ENCODE results near the gene FAM89A. TPM values are rescaled to one million over a fixed set of nuclear protein-coding genes. Genes with fewer than 3 reads are reported as not detected.

Gene FAM89A
- total RNA-seq (ENCODE audit: unreplicated experiment): 48.0 TPM
- long read RNA-seq, partial matches to known transcripts: 0 of 9 reads
- long read RNA-seq, other reads (novel, unspliced or antisense): 6 of 9 reads

DNA sequence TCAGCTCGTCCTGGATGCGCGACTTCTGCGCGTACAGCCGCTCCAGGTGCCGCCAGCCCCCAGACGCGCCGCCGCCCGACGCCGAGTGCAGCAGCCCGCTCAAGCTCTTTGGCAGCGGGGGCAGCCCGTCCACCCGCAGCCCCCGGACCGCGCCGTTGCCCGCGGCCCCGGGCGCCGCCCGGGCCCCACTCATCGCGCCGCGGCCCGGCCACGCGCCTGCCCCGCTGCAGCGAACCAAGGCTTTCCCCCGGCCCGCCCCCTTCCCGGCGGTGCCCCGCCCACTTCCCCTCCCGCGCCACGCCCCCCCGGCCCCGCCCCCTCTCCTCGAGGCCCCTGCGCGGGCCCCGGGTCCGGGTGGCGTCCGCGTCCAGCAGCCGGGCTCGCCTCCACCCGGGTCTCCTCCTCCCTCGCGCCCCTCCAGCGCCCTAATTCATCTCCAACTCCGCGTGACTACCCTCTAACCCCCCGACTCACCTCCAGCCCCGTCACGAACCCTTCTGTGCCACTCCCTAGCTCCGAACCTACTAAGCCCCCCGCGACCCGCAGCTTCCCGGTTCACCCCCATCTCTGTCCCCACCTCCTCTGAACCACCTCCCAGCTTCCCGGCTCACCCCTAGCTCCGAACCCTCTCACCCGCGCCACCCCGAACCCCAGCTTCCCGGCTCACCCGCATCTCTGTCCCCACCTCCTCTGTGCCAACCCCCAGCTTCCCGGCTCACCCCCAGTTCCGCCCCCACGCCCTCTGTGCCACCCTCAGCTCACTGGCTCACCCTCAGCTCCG, at the start of gene FAM89A:
FAM89A (minus strand) TSS at position 236 of the 781 bp plus-strand sequence; CDS start at position 193, 43 bp downstream.
- Mint-ChIP-seq H3K9me3 (ENCODE audit: unreplicated experiment) (no peaks in the 10 kb centered on the region), H3K27me3 (ENCODE audit: unreplicated experiment) (peaks cover 13% of the 10 kb centered on the region), H3K36me3 (ENCODE audit: low read depth, unreplicated experiment) (peaks cover 13% of the 10 kb centered on the region), H3K4me1 (ENCODE audit: unreplicated experiment) (peaks cover 26% of the 10 kb centered on the region), H3K27ac (ENCODE audit: unreplicated experiment) (no peak within 1 kb of the TSS), H3K4me3 (ENCODE audit: unreplicated experiment) (peak within 1 kb of the TSS; percentile 95)
- peak; percentile 67 for DNase-seq (ENCODE audit: low spot score)
- TF ChIP-seq, protein P1, sequence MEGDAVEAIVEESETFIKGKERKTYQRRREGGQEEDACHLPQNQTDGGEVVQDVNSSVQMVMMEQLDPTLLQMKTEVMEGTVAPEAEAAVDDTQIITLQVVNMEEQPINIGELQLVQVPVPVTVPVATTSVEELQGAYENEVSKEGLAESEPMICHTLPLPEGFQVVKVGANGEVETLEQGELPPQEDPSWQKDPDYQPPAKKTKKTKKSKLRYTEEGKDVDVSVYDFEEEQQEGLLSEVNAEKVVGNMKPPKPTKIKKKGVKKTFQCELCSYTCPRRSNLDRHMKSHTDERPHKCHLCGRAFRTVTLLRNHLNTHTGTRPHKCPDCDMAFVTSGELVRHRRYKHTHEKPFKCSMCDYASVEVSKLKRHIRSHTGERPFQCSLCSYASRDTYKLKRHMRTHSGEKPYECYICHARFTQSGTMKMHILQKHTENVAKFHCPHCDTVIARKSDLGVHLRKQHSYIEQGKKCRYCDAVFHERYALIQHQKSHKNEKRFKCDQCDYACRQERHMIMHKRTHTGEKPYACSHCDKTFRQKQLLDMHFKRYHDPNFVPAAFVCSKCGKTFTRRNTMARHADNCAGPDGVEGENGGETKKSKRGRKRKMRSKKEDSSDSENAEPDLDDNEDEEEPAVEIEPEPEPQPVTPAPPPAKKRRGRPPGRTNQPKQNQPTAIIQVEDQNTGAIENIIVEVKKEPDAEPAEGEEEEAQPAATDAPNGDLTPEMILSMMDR (IDR thresholded peaks at IDR 0.05; ENCODE audit: unreplicated experiment): no peak

DNA sequence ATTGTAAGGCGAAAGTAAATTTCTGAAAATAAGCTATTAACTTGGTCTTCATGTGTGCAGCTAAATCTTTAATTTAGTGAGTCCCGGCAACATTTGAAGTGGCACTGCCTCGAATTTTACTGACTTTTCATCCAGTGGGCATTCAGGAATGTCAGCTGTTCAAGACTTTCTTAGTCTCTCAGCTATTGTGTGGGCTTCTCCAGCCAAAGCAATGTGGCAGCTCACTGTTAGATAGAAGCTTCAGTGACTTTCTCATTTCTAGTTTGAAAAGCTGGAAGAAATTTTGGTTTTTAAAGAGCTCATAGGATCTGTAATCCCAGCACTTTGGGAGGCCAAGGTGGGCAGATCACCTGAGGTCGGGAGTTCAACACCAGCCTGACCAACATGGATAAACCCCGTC, 44.3 kb upstream of the FAM89A start:
- H3K27me3 Mint-ChIP-seq (ENCODE audit: unreplicated experiment): peaks cover 3% of the 10 kb centered on the region
- H3K27ac Mint-ChIP-seq (ENCODE audit: unreplicated experiment): no peak overlapping the region
- TF ChIP-seq, protein P1 (IDR thresholded peaks at IDR 0.05; ENCODE audit: unreplicated experiment): no peak
- H3K4me1 Mint-ChIP-seq (ENCODE audit: unreplicated experiment): no peaks in the 10 kb centered on the region
- no peaks in the 10 kb centered on the region for H3K36me3 Mint-ChIP-seq (ENCODE audit: low read depth, unreplicated experiment)
- H3K4me3 Mint-ChIP-seq (ENCODE audit: unreplicated experiment): no peak overlapping the region
- no peak for DNase-seq (ENCODE audit: low spot score)
- no peaks in the 10 kb centered on the region for H3K9me3 Mint-ChIP-seq (ENCODE audit: unreplicated experiment)

DNA sequence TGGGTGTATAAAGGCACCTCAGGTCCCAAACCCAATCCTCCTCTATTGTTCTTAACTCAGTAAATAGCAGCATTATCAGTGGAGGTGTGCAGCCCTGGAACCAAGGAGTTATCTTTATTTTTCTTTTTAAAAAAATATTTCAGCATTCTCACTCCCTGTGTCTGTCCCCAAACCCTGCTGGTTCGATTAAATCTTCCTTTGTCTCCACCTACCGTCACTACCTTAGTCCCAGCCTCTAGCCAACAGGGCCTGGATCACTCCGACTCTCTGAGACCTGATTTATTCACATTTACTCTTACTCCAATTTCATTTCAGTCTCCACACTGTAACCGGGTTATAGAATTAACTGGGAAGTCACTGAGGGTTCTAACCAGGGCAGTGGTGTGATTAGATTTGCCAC, 39.1 kb upstream of the FAM89A start:
- TF ChIP-seq, protein P1 (IDR thresholded peaks at IDR 0.05; ENCODE audit: unreplicated experiment): no peak
- no peak overlapping the region for H3K27ac Mint-ChIP-seq (ENCODE audit: unreplicated experiment)
- no peak overlapping the region for H3K4me3 Mint-ChIP-seq (ENCODE audit: unreplicated experiment)
- no peaks in the 10 kb centered on the region for H3K36me3 Mint-ChIP-seq (ENCODE audit: low read depth, unreplicated experiment)
- peaks cover 3% of the 10 kb centered on the region for H3K27me3 Mint-ChIP-seq (ENCODE audit: unreplicated experiment)
- no peak for DNase-seq (ENCODE audit: low spot score)
- H3K4me1 Mint-ChIP-seq (ENCODE audit: unreplicated experiment): no peaks in the 10 kb centered on the region
- no peaks in the 10 kb centered on the region for H3K9me3 Mint-ChIP-seq (ENCODE audit: unreplicated experiment)

DNA sequence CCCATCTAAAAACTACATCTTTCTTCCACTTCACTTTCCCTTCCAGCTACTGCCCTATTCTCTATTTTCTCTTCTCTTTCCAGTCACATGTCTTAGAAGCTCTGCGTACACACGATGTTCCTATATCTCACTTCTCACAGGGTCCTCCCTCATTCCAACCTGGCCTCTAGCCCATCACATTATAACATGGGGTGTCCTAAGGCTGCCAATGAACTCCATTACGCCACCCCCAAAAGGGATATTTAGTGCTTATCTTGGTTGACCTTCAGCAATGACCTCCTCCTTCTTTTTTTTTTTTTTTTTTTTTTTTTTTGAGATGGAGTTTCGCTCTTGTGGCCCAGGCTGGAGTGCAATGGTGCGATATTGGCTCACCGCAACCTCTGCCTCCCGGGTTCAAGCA, 38.2 kb upstream of the FAM89A start:
- no peaks in the 10 kb centered on the region for H3K4me1 Mint-ChIP-seq (ENCODE audit: unreplicated experiment)

More for the DNA sequence above, 38.2 kb upstream of the FAM89A start:
- Mint-ChIP-seq H3K27me3 (ENCODE audit: unreplicated experiment) (peaks cover 3% of the 10 kb centered on the region), H3K4me3 (ENCODE audit: unreplicated experiment) (no peak overlapping the region), H3K27ac (ENCODE audit: unreplicated experiment) (no peak overlapping the region), H3K9me3 (ENCODE audit: unreplicated experiment) (no peaks in the 10 kb centered on the region), H3K36me3 (ENCODE audit: low read depth, unreplicated experiment) (no peaks in the 10 kb centered on the region)
- TF ChIP-seq, protein P1 (IDR thresholded peaks at IDR 0.05; ENCODE audit: unreplicated experiment): no peak
- no peak for DNase-seq (ENCODE audit: low spot score)
